CD4-positive, alpha-beta T cell treated with Interleukin-4 for 1 hour (primary cell): Measurements from ENCODE around the gene HSBP1L1.
A peak's percentile ranks its signal among the peaks of the same experiment; 100 is the strongest.
"Not testable (repeated sequence)": the region's sequence is repeated elsewhere in the genome, so short reads cannot be mapped to it uniquely, and the experiment has no call there.

ENCODE experiments used
- DNase-seq, 2 donors: peaks; one replicate each; pipeline ENCODE4 v3.0.0-alpha.2; 2020 to 2022

HSBP1L1 gene

DNA sequence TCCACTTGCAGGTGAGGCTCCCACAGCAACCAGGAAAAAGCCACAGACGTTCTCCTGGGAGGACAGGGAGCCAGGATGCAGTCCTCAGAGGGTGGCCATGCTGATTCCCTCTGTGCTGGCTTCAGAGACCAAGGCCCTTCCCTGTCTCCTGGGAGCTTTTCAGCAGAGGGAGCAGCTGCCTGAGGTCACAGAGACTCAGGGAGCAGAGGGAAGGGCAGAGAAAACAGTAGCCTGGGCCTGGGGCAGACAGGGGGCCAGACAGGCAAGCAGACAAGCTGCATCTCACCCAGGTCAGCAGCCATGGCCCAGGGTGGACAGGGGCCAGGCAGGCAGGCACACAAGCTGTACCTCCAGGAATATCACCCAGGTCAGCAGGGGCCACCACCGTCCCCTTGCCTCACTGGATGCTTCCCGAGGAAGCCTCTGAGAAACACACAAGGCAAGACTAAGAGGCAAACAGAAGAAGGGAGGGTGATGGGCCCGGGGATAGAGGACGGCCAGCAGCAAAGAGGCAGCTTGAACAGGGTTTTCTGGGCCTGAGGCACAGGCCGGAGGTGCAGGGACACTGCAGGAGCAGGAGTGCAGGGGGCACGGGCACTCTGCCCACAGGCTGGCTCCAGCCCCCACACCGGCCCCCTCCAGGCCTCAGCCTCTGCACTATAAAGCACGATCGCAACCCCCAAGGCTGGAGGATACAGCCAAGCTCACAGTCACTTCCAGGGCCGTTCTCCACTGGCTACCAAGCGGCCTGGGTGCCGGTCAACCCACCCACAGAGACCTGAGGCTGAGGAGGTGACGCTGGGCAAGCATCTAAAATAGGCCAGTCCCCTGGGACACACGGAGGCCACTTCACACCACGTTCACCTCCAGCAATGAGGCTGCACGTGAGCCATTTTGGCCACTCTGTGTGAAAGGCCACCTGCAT is 19.1 kb upstream of the HSBP1L1 start:
- no peak for DNase-seq

DNA sequence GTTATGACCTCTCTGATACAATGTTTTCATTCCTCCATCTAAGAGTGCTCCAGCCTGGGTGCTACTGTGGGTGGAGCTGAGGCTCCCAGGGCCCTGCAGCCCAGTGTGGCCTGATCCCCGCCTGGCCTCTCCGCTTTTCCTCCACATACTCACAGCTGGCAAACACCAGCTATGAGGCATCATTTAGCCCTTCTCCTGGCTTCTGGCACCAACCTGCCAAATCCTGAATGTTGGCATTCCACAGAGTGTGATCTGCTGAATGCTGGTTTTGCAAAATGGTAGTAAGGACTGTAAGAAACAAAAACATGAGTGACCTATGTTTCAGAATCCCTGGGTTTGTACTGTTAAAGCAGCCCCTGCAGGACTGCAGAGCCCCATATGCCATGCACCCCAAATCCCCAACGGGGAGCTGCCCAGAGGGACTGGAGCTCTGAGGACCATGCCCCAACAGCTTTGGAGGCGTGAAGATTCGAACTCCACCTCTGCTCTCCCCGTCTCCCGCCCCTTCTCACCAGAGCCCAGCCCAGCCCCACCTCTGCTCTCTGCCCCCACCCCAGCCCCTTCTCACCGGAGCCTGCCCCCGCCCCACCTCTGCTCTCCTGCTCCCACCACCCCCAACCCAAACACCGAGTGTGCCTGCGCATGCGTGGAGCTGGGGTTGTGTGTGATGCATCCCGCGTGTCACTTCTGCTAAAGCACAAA is 17.2 kb upstream of the HSBP1L1 start:
- DNase-seq = no peak

DNA sequence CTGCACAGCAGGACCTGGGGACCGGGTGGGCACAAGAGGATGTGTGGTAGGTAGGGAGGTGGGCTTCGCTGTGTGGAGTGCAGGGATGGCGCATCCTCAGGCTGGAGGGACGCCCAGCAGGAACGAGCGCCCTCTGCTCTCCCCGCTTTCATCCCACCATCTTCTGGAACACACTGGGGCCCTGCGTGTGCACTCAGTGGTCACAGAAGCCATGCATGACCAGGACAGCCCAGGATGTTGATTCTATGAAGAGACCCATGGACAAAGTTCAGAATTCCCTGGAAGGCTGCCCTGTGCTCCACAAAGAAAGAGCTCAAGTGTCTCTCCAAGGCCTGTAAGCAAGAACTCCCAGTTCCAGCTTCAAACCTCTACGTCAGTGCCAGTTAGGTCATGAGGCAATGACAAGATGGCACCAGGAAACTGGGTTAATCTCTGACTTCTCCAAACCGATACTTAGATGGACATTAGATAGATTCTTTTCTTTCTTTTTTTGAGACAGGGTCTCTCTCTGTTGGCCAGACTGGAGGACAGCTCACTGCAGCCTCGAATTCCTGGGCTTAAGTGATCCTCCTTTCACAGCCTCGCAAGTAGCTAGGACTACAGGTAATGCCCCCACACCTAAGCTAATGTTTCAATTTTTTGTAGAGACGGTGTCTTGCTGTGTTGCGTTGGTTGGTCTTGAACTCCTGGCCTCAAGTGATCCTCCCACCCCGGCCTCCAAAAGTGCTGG is 16.4 kb upstream of the HSBP1L1 start:
- no peak for DNase-seq

DNA sequence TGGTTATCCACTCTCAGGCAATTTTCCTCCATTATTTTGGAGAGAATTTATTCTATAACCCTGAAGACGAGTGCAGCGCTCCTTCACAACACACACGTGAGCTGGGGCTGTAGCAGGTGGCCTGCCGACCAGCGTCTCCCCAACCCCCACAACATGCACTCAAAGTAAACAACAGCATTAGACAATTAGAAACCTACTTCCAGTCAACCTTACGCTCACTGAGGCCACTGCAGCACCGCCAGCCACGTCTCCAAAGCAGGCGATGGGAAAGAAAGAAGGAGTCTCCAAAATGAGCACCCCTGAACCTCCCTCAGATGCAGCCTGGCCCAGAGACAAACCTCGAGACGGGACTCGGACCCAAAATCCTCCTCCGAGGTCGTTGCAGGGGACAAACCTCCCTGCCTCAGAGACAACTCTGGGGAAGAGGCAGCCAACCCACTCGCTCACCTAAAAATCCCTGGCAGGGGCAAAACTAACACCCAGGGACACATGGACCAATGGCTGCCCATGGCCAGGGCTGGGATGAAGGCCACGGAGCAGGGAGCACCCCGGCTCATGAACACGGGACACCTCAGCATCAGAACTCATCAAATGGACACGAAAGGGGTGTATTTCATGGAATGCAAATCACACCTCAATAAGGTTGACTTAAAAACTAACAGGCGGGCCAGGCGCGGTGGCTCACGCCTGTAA is 15.6 kb upstream of the HSBP1L1 start:
- DNase-seq = no peak

DNA sequence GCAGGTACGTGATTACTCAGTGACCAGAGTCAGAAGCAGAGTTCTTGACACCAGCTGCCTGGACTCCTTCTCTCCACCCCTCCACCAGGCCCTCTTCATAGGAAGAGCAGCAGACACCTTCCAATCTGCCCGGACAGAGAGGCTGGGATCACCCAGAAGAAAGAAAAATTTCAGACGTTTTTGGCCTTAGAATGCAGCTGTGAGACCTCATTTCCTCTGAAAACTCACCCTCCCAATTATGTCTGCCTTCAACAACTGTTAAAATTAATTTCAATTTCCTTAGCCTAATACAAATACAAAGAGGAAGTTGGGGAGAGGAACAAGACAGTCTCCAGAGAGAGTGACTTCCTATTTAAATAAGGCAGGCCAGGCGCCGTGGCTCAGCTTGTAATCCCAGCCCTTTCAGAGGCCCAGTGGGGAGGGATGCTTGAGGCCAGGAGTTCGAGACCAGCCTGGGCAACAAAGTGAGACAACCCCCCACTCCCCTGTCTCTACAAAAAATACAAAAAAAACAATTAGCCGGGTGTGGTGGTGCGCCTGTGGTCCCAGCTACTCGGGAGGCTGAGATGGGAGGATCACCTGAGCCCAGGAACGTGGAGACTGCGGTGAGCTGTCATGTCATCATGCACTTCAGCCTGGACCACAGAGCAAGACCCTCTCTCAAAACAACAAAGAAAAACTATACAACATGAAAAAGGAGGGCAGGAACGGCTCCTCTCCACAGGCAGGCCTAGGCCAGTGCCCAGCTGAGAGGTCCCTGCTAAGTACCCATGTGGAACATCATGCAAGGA is 14.6 kb upstream of the HSBP1L1 start:
- peak in 1 of 2 donors; percentile 68 for DNase-seq

DNA sequence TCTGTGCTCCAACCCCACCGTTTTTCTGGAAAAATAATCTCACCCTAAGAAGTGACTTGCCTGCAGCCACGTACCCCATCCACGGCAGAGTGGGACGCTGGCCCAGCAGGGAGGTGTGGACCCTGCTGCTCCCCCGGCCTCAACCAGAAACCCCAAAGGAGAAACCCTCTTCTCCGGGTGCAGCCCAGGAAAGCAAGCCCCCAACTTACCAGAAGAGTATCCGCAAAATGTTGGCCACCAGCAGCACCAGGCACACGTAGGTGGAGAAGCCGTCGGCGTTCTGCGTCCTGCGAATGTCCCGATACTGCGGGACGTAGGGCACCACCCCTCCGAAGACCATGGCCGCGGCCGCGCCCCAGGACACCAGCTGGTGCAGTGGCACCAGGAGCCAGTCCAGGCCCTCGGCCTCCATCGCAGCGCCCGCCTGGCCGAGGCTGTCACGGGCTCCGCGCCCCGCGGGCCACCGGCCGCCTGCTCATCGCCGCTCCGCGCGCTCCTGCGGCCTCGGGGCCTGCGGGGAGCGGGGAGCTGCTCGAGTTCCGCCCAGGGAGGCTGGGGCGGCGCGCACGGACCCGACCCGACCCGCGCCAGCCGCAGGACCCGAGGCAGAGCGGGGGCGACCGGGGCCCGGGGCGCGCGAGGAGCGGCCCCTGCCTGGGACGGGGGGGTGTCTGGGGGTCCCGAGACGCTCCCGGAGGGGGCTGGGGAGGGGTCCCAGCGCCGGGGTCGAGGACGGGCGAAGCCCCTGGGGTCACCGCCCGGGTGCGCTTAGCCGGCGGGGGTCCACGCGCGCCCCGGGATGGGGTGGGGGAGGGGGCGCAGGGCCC is 13.7 kb upstream of the HSBP1L1 start:
- no peak for DNase-seq

DNA sequence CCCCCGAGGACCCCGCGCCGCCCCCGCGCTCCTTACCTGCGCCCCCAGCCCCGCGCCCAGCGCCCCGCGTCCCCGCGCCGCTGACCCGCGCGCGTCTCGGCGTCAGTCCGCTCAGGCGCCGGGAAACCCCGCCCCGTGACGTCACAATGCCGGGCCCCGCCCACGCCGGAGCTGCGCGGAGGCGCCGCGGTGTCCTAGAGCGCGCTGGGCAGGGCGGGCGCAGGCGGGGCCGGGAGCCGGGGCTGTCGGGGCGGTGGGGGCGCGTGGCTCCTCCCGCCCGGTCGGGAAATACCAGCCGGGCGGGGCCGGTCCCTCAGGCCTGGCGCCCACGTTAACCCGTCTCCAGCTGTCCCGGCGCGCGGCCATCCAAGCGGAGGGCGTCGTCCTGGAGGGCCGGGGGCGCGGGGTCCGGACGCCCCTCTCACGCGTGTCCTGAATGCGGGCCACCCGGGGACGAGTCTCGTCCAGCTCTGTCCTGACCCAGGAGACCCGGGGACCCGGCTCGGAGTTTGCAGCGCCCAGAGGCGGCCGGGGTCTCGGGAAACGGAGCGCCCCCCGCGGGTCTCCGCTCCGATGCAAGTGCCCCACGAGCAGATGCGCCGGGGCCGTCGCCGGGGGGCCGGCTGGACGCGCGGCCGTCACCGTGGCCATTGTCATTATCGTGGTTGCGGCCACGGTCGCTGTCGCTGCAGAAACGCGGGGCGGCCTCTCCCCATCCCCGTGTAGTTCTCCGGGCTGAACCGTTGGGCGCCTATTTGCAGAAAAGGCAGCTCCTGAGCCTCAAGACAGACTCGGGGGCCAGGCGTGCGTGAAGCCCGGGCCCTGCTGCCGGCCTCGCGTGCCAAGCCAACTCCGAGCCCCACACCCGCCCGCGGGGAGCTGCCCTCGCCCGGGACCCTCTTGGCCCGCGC is 12.6 kb upstream of the HSBP1L1 start, which contains the start of gene SLC66A2:
TSS of gene SLC66A2 (minus strand) at position 109 of the 911 bp plus-strand sequence. CDS start 727 bp downstream, outside the sequence.
- peak; percentile 93 to 94 for DNase-seq

DNA sequence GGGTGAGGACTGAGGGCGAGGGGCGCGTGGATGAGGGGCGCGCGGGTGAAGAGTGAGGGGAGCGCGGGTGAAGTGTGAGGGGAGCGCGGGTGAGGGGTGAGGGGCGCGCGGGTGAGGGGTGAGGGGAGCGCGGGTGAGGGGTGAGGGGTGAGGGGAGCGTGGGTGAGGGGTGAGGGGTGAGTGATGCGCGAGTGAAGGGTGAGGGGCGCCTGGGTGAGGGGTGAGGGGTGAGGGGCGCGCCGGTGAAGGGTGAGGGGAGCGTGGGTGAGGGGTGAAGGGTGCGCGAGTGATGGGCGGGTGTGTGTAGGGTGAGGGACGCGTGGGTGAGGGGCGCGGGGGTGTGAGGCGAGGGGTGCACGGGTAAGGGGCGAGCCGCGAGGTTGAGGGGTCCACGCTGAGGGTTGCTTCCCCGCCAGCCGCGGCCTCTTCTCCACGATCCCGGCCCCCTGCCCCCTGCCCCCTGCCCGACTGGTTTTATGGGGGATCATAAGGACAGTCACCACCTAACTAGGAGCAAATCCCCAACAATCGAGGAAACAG is 11.9 kb upstream of the HSBP1L1 start:
- no peak for DNase-seq

DNA sequence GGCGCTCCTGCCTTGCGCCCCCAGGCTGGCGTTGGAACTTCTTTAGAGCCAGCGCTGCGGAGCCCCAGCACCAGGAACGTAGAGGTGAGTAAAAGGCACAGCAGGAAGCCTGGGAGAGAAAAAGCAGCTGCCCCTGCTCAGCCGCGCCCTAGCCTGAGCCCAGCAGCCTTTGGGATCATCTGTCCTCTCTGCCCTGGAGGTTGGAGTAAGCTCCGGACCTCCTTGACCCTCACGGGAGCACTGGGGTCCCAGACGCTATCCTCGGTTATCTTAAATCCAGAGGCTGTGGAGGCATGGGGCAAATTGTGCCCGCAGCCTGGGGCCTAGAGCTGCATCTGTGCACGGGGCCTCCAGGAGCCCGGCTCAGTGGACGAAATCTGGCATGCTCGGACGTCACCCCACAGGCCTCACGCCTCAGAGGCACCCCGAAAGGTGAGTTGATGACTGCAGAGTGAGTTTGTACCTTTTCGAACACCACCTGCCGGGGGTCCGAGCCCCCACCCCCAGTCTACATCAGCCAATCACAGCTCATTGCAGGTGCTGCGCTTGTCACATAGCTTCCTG is 11.4 kb upstream of the HSBP1L1 start:
- no peak for DNase-seq

DNA sequence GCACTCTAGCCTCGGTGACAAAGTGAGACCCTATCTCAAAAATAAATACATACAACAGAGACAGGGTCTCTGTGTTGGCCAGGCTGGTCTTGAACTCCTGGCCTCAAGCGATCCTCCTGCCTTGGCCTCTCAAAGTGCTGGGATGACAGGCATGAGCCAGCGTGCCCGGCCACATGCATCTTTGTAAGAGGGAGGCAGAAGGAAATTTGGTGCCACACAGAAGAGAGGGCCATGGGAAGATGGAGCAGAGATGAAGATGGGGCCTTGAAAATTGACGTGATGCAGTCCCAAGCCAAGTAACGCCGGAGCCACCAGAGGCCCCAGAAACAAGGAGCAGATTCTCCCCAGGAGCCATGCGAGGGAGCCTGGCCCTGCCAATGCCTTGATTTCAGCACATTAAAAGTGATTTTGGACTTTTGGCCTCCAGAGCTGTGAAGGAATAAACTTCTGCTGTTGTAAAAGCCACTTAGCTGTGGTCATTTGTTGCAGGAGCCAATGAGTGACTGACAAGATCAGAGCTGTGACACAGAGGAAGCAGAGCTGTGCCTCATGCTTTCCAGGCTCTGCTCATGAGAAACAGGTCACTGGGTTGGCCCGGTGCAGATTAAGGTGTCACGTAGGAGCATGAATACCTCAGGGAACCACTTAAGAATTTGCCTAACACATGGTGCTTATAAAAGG is 10.3 kb upstream of the HSBP1L1 start:
- no peak for DNase-seq

DNA sequence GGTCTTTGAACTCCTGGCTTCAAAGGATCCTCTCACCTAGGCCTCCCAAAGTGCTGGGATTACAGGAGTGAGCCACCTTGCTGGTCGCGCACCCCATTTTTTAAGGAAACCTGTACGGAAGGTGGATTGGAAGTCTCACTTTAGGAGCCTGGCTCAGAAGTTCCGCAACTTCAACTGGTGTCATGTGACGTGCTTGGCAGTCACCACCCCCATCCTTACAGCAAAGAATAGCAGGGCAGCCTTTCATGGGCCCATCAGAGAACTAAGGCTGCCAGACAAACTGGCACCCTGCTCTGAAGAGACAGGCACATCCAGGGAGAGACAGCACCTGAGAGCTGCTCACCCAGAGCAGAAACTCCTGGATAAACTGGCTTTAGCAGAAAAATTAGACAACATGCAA is 9.7 kb upstream of the HSBP1L1 start:
- DNase-seq = no peak

DNA sequence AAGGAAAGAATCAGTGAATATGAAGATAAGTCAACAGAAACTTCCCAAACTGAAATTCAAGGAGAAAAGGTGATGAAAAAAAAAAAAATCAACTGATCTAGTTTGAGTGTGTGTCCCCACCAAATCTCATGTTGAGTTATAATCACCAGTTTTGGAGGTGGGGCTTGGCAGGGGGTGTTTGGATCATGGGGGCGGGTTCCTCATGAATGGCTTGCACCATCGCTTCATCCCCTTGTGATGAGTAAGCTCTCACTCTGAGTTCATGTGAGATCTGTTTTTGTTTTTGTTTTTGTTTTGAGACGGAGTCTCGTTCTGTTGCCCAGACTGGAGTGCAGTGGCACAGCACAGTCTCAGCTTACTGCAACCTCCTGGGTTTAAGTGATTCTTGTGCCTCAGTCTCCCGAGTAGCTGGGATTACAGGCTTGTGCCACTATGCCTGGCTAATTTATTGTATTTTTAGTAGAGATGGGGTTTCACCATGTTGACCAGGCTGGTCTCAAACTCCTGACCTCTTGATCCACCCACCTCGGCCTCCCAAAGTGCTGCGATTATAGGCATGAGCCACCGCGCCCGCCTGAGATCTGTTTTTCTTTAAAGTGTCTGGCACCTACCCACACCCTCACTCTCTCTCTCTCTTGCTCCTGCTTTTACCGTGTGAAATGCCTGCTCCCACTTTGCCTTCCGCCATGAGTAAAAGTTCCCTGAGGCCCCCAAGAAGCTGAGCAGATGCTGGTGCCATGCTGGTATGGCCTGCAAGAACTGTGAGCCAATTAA is 9.0 kb upstream of the HSBP1L1 start:
- no peak for DNase-seq

DNA sequence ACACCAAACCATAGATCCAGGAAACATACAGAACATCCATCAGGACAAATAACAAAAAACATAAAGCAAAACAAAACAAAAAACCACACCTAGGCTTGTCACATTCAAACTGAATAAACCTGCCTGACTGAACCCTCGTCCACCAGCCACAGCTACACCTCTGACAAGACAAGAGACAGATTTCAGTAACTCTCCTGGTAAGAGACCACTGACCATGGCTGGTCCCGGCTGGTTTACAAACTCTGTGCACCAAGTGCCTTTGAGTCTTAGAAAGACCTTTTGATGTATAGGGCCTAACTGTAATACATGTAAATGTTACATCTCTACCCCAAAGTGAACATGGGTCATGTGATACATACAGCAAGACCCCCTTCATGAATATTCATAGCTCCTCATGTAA is 8.2 kb upstream of the HSBP1L1 start:
- no peak for DNase-seq

DNA sequence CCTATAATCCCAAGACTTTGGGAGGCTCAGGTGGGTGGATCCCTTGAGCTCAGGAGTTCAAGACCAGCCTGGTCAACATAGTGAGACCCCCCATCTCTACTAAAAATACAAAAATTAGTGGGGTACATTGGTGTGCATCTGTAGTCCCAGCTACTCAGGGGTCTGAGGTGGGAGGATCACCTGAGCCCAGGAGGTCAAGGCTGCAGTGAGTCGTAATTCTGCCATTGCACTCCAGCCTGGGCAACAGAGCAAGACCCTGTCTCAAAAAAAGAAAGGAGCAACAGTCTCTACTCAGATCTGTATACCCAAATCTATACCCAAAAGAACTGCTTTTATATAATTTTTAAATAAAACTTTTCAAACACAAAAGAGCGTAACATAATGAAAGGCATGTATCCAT is 5.5 kb upstream of the HSBP1L1 start:
- DNase-seq = no peak

DNA sequence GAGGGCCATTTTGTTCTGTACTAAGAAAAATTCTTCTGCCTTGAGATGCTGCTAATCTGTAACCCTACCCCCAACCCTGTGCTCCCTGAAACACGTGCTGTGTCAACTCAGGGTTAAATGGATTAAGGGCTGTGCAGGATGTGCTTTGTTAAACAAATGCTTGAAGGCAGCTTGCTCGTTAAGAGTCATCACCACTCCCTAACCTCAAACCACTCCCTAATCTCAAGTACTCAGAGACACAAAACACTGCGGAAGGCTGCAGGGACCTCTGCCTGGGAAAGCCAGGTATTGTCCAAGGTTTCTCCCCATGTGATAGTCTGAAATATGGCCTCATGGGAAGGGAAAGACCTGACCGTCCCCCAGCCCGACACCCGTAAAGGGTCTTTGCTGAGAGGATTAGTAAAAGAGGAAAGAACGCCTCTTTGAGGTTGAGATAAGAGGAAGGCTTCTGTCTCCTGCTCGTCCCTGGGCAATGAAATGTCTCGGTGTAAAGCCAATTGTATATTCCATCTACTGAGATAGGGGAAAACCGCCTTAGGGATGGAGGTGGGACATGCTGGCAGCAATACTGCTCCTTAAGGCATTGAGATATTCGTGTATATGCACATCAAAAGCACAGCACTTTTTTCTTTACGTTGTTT is 4.2 kb upstream of the HSBP1L1 start:
- DNase-seq = not testable (repeated sequence)

DNA sequence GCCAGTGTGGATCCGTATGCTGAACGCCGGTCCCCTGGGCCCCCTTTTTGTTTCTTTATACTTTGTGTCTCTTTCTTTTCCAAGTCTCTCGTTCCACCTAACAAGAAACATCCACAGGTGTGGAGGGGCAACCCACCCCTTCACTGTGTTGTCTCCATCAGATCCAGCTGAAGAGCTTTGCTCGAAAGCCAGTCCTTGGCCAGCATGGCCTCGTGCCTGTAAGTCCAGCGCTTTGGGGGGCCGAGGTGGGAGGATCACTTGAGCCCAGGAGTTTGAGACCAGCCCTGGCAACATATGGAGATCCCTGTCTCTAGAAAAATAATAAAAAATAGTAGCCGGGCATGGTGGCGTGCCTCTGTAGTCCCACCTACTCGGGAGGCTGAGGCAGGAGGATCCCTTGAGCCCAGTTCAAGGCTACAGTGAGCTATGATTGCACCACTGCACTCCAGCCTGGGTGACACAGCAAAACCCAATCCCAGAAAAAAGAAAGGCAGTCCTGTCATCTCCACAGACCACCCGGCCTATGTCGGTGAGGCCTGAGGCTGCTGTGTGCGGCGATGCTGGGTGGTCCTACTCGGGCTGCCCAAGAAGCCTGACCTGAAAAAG is 3.4 kb upstream of the HSBP1L1 start:
- no peak for DNase-seq
